Activated T-cell treated with anti-CD3 and anti-CD28 coated beads for 4 hours (primary cell): ENCODE measurements around the gene MCAM.
A peak's percentile ranks its signal among the peaks of the same experiment; 100 is the strongest.

ENCODE experiments used
- DNase-seq: peaks from one replicate; pipeline ENCODE4 v3.0.0-alpha.2; 2020

MCAM gene

DNA sequence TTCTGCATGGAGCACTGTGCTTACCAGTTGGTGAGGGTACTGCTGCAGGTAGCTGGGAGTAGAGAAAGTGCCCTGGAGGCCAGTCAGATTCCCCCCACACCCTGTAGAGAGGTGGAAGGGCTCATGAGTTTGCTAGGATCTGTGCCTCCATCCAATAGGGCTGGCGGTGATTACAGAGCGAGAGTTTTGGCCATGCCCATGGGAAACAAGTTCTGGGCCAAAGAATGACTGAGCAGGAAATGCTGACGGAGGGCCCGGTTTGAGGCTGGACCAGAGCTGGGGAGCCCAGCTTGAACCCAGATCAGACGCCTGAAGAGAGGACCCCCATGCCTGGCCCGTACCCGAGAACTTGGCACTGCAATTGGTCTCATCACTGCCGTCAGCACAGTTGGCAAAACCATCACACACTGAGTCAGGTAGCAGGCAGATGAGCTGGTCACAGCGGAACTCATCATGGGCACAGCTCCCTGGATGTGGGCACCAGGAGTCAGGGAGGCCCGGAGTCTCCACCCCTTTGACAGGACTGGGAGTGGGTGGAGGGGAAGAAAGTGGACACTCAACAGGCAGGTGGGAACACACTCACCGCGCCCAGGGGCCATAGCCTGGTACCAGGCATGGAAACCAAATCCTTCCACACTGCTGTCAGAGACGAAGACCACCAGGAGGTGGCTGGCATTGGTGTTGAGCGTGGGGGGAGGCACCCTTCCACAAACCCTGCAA, 27.5 kb upstream of the MCAM start:
- DNase-seq = no peak

DNA sequence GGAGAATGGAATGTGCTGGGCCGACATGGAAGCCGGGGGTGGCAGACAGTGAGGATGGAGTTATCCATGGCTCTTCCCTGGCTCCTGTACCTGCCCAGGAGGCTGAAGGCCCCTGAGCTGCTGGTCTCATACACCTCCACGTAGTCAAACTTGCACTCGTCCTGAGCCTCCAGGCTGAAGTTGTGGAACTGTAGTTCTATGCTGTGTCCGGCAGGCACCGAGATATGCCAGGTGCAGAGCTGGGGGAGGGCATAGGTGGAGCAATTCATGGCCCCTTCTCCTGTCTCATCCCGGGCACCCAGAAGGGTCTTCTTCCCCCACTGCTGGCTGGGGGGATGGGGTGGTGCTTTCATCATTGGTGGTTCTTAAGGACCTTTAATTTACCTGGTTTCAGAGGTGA, 26.8 kb upstream of the MCAM start:
- DNase-seq = no peak

DNA sequence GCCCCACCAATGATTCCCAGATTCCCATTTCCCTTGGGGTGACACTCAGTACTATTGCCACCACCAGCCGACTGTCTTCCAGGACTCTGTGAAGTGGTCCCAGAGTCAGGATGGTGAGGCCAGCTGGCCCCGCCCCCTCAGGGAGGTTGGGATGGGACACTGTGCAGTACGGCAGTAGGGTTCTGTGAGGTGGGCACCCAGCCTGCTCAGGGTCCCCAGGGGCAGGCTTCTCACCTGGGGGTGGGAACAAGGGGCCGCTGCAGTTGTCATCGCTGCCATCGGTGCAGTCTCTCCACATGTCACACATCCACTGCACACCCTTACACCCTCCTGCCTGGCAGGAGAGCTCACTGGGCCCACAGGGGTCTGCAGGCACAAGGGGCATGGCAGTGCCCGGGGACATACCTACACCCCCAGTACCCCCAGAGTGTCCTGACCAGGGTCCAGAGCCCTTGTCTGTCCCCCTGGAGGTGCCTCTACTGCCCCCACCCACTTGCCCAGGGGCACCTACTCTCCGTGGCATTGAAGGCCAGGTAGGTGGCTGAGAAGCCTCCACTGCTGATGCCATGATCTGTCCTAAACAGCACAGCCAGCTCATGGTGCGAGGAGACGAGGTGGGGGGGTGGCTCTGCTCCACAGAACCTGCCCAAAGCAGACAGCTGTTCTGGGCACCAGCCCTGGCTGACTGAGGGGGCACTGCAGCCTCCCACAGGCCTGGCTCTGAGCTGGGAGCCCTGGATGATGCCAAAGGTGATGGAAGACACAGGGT, 25.6 kb upstream of the MCAM start:
- no peak for DNase-seq

DNA sequence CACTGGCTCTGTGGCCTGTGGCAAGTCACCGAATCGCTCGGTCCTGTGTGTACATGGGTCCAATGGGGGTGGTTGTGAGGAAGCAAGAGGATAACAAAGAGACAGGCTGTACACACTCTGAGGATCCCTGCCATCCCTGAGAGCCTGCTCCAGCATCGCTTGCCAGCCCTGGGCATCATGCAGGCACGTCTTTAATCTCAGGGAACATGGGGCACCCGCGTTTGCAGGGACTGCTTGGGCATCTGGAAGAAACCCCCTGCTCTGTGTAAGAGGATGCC, 25.0 kb upstream of the MCAM start:
- no peak for DNase-seq

DNA sequence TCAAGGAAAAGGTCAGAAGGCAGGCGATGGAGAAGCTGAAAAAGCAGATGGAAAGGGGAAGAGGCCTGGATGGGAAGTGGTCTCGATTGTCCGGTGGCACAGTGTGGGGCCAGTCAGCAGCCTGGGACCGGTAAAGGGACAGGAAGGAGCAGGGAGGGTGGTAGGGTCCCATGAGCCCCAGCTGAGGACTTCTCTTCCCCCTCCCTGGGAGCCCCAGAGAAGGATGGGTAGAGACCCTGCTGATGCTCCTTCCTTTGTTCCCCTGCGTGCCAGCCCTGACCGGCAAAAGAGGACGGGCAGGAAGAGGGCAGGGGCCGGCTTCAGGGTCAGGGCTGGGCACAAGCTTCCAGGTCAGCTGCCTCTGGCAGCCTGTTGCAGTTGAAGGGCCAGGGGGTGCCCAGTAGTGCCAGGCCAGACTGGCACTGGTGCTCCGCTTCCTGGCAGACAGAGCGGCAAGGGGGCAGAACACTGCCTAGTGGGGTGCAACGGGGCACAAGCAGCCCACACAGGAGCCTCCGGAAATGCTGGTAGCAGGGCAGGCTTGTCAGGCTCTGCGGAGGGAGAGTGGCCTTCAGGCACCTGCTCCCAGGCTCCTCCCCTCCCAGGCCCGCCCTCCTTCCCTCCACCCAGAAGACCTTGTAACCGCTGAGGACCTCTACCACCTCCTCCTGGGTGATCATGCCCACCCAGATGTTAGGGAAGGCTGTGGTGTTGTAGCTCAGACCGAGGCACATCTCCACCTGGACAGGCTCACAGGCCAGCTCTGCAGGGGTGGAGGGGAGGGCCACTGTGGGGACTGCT, 24.5 kb upstream of the MCAM start:
- no peak for DNase-seq

DNA sequence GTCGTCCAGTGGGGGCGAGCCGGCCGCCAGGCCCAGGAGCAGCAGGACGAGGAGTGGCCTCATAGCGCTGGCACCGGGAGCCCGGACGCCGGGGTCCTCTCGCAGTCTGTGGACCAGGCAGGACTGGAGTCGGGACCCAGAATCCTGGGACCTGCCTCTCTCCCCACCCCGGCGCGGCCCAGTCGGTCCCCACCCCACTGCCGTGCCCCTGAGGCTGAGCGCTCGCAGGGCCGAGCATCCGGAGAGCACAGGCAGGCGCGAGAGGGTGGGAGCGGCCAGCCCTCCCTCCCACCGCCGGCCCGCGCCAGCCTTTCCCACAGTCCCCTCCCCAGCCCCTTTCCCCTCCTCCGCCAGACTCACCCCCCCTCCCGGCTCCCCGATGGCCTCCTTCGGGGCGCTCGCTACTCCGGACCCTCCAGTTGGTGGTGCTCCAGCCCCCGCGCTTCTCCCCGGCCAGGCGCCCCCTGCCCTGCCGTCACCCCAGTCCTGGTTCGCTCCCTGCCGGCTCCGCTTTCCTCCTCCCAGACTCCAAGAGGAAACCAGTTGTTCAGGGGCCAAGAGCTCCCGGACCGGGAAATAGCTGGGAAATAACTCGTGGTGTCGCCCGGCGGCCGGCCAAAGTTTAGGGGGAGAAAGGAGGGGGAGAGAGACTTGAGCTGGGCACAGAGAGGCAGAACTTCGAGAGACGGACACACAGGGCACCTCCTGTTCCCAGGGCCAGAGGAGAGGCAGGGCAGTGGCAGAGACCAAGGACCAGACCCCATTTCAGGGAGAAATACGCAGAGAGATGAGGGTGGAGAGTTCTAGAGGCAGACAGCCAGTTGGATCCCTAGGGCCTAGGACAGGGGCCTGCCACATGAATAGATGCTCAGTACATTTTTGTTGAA, 23.6 kb upstream of the MCAM start, which contains the start of gene C1QTNF5:
Gene C1QTNF5 (minus strand): TSS at position 549 of the 887 bp plus-strand sequence. CDS start 486 bp downstream, at position 63.
- DNase-seq = no peak

DNA sequence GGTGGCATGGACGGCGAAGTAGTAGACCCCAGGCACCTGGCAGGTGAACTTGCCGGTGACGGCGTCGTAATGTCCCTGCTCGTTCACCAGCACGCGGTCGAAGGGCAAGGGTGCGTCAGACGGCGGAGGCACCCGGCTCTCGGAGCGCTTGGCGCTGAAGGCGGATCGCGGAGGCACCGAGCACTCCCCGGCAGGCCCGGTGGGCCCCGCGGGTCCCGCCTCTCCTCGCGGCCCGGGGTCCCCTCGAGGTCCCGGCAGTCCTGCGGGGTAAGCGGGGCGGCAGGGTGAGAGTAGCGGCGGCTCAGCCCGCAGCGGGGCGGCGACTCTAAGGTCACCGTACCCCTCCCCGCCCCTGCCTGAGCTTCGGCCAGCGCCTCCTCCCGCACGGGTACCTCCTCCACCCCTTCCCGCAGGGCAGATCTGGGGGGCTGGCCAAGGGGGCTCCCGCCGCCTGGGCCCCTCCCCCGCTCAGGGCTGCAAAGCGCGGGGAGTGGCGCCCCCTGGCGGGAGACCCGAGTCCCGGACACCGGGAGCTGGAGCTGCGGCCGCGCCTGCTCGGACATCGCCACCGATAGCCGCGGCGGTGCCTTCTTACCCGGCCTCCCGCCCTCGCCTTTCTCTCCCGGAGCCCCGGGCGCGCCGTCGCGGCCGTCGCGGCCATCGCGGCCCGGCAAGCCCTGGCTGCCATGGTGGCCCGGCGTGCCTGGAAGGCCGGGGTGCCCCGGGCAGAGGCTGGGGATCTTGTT, 22.8 kb upstream of the MCAM start:
- no peak for DNase-seq

DNA sequence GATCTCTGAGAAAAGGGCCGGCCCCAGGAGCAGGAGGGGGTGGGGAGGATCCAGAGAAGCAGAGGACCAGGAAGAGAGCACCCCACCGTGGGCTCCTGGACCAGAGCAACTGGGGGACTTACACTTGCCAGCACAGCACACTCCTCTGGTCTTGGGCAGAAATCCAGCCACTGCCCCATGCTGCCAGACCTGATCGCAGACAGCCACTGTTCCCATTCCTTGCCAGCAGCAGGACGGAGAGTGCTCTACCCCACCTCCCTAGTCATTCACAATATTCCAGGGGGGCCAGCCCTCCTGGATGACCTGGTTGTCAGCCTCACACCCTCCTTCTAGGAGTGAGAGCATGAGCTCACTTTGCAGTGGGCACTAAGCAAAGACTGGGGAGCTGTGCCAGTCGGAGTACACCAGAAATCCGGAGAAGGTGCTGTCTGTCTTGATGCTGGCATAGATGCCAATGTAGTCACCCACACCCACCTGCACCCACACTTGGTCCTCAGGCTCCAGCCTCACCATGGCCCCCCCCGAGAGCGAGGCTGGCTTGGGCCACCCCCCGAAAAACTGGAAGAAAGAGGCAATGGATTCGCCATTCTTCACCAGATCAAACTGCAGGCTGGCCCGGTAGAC, 22.1 kb upstream of the MCAM start:
- no peak for DNase-seq

DNA sequence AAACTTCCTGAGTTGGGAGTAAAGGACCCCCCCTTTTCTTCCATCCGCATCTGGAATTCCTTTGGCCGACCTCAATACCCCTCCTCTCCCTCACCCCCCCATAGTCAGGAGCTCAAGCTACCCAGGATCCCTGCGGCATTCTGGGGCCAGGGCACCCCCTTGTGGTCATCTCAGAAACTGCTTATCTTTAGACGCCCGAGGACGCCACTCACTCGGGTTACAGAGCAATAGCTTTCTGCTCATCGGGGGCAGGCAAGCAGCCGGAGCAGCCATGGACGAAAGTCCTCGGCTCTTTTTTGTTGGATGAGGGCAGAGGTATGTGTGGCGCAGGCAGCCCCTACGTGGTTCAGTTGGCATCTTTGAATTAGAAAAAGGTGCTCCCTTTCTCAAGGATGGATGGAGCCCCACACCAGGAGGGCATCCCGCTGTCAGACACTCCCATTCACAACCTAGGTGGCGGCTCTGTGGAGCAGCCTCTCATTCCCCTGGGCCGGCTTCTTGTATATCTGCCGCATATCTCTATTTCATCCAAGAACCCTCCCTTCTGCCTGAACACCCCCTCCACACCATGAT, 21.5 kb upstream of the MCAM start:
- DNase-seq = peak; percentile 61

DNA sequence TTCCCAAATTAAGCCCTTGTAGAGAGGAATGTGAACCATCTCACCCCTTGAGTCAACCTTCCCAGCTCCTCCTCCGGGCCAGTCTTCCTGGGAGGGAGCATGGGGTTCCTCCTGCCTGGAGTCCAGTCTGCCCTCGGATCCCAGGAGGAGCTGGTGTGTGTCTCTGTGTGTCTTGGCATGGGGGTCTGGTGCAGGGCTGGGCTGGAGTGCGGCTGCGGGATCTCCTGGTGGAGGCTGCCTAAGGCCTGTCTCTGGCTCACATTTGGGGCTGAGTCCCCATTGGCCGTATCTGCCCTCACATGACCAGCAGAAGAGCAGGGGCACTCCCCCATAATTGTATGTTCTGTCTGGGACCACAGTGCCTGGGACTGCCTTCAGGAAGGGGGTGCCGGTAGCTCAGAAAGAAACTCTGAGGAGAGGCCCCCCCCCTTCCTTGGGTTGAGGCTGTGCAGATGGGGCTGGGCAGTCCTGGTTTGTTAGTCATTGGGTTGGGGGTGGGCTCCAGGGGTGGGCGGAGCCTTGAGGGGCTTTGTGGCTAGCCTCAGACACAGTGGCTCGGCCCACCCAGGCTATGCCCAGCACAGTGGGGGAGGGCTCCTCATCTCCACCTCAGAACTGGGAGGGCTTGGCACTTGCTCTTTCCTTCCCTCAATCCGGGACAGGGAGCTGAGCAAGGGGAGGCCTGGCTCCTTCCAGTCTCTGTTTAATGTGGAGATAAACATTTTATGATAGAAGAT, 20.8 kb upstream of the MCAM start:
- DNase-seq = no peak

DNA sequence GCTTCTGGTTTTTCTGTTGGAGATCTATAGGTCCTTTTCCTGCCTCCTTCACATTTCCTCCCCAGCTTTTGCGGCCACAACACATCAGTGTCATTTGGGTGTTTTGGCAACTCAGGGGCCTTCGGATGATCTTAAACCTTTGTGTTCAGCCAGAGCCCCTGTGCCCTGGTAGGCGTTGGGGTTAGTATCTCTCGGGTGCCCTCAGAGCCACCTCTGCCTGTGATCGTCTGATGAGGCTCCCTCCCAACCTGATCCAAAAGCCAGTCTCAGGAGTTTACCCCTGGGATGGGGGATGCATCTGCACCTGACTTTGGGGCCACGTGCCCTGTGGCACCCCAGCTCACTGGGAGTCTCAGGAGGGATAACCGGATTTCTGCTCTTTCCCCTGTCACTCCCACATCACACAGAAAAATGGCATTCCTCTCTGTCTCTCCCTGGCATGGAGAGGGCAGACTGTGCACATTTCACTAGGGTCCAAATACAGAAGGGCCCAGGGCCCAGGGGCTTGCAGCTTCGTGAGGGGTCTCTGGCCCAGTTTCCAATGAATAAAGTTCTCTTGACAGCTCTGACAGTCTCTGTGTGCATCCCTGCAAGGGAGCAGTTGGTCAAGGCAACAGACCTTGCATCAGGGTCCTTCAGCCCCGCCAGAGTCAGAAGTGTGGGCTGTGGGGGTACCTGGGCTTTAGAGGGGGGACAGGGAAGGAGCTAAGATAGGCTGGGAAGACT, 20.0 kb upstream of the MCAM start:
- DNase-seq = no peak

DNA sequence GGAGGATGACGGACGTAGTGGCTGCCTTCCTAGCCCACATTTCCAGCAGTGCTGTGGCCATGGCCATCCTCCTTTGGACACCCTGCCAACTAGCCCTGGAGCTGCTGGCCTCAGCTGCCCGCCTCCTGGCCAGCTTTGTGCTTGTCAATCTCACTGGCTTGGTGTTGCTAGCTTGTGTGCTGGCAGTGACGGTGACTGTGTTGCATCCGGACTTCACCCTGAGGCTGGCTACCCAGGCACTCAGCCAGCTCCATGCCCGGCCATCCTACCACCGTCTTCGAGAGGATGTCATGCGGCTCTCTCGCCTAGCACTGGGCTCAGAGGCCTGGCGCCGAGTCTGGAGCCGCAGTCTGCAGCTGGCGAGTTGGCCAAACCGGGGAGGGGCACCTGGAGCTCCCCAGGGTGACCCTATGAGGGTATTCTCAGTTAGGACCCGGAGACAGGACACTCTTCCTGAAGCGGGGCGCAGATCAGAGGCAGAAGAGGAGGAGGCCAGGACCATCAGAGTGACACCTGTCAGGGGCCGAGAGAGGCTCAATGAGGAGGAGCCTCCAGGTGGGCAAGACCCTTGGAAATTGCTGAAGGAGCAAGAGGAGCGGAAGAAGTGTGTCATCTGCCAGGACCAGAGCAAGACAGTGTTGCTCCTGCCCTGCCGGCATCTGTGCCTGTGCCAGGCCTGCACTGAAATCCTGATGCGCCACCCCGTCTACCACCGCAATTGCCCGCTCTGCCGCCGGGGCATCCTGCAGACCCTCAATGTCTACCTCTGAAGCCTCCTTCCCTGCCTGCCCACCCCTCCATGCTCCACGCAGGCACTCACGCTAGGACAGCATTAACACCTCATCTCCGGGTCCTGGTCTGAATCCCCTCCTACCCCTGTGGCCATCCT, 19.0 kb upstream of the MCAM start:
- no peak for DNase-seq

DNA sequence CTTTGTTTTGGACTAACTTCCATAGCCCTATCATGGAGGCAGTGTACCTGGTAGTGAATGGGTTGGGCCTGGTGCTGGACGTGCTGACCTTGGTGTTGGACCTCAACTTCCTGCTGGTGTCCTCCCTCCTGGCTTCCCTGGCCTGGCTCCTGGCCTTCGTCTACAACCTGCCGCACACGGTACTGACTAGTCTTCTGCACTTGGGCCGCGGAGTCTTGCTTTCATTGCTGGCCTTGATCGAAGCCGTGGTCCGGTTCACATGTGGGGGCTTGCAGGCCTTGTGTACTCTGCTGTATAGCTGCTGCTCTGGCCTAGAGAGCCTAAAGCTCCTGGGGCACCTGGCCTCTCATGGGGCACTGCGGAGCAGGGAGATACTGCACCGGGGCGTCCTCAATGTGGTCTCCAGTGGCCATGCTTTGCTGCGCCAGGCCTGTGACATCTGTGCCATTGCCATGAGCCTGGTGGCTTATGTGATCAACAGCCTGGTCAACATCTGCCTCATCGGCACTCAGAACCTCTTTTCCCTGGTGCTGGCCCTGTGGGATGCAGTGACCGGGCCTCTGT, 18.2 kb upstream of the MCAM start:
- no peak for DNase-seq

DNA sequence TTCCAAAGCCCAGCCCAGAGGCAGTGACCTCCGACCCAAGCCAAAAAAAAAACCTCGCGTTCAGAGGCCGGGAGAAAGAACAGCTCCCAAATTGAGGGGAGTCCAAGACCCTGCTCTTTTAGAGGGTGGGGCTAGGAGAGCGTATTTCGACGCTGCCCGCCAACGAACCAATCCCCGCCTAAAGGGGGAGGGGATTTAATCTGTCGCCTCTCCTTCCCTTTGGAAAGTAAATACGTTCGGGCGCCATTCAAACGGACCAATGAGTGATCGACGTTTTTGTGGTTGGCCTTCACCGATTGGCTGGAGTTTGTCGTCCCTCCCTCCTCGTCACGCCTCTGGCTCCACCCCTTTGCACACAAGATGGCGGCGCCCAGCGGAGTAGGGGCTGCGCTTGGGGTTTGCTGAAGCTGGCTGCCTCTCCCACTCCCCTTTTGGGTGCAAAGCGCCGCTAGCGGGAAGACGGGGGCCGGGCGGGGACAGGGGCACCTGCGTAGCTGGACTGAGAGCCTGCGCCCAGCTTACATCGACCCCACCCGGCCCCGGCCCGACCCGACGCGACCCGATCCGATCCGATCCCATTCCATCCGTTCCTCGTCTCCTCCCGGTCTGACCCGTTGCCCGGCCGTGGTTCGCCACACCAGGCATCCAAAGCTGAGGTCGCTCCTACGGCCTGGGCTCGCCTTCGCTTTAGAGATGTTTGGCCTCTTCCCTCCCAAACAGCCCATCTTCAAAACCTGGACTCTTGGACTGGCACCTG, 17.4 kb upstream of the MCAM start, which contains the start of gene RNF26:
Gene RNF26 (plus strand): TSS at position 354 of the 757 bp plus-strand sequence. CDS start 596 bp downstream, outside the sequence.
- peak; percentile 92 for DNase-seq

DNA sequence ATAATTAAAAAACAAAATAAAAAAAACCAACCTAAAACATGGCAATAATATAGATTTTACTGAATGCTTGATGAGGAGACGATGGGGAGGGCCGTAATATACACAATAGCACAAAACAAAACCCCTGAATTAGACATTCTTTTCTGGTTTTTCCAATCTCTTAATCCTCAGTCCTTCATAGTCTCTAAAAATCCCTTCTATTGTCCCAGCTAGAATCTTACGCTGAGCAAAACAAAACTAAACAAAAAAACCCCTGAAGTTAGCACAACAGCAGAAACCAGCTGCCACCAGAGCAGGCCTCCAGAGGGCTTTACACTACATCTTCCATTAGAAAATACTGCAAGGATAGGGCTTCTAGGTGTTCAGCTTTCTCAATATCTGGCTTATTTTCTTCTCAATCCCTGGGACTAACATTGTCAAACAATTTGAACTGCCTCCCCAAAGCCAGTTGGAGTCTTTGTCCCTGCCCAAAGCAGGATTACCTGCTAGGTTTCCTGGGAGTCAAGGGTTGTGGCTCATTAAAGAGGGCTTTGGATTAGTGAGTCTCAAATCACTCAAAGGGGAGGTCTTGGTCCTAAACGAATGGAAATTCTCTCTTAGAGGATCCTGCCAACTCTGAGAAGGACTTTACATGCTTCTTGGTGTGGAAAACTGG, 15.3 kb upstream of the MCAM start:
- DNase-seq = no peak

DNA sequence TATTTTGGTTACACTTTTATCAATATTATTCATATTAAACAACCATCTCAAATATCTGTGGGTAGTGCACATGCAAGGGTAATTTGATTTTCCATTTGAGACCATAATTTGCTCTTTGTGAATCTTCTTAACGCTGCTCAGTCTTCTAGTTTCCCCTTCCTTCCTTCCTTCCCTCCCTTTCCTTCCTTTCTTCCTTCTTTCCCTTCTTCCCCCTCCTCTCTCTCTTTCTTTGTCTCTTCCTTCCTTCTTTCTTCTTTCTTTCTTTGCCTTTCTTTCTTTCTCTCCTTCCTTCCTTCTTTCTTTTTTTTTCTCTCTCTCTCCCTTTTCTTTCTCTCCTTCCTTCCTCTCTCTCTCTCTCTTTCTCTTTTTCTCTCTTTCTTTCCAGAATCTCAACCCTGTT, 13.3 kb upstream of the MCAM start:
- DNase-seq = no peak

DNA sequence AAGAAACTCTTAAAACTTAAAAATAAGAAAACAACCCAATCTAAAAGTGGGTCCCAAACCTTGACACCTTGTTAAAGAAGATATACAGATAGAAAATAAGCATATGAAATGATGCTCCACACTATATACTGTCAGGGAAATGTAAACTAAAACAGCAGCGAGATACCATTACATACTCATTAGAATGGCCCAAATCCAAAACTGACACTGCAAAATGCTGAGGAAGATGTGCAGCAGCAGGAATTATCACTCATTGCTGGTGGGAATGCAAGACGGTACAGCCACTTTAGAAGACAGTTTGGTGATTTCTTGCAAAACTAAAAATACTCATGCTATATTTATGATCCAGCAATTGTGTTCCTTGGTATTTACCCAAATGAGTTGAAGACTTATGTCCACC, 12.4 kb upstream of the MCAM start:
- no peak for DNase-seq
